HT1080 (cell line): ENCODE measurements around the gene TEX35. TPM values are rescaled to one million over a fixed set of nuclear protein-coding genes. Genes with fewer than 3 reads are reported as not detected.

Experiments used
- small RNA-seq: library from RNA; depleted of rRNA; stranded (forward); fragments of <200 nt; gene quantifications from one replicate; pipeline ENCODE3, GENCODE V24; 2014
- total RNA-seq: library from RNA; depleted of rRNA; stranded (reverse); fragments of >200 nt; shearing (Covaris generic); gene quantifications from 2 replicates; pipeline ENCODE4 v1.2.3, GENCODE V29; 2014; rRNA removed

TEX35 gene
- total RNA-seq, 1 experiment from 2014 or later = not detected

Small RNAs within 50 kb of the gene (small RNA-seq; reads per million reads assigned to genes)
- gene RF00017 (not detected), gene RNA5SP69 (not detected)

Other genes starting within 250 kb of the TEX35 start
- gene CLEC20A, start 16.1 kb upstream of the TEX35 start, total RNA-seq = not detected in 2 replicates
- gene RALGPS2, start 212.1 kb downstream of the TEX35 start, total RNA-seq = 9.4 and 11.6 TPM in 2 replicates